Measurements from ENCODE around the gene TYRO3. TPM values are rescaled to one million over a fixed set of nuclear protein-coding genes. Genes with fewer than 3 reads are reported as not detected.

Gene TYRO3
- total RNA-seq, 1 experiment from 2014 or later = 30.3 TPM

DNA sequence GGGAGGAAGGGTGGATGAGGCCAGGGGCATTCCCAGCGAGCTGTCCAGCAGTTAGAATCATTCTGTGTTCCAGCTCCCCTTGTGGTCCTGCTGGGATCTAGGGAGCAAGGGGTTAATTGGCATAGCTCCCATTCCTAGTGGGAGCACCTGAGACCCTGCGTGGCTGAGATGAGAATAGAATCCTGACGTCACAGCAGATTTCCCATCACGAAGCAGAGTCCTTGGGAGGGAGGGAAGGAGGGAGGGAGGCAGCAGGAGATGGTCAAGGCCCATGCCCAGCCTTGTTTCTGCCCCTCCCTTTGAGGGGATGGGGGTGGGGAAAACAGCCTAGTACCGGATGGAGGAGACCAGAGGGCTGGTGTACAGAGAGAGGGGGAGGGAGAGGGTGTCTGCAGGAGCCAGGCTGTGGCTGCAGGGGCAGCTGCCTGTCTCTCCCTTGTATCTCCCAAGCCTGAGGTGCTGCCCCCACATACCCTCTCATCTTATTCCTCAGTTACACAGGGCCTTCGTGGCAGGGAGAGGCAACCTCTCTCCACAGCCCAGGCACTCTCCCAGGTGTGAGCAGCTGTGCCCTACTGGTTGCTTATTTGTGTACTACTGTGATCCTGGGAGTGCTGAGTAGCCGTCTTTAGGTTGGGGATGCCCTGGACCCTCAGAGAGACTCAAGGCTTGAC is 5.4 kb downstream of the TYRO3 start:
- DNase-seq = no peak
- Histone ChIP-seq H3K27me3 (ENCODE audit: insufficient read depth, low read depth) (no peaks in the 10 kb centered on the region), H3K36me3 (ENCODE audit: low read depth) (no peaks in the 10 kb centered on the region), H3K4me1 (replicated peaks; ENCODE audit: insufficient read depth) (0 out of 2 replicates have a peak, but pooled peaks cover 5% of the 10 kb centered on the region), H3K4me2 (no peak overlapping the region), H3K9me2 (ENCODE audit: insufficient read depth) (no peaks in the 10 kb centered on the region), H2AFZ (no peak overlapping the region), H4K20me1 (ENCODE audit: insufficient read depth) (no peaks in the 10 kb centered on the region), H3K4me3 (no peak overlapping the region), H3K9me3 (ENCODE audit: insufficient read depth, low read depth) (no peaks in the 10 kb centered on the region), H3K27ac (no peak overlapping the region), H3F3A (ENCODE audit: insufficient read depth, low read depth) (no peaks in the 10 kb centered on the region), H3K79me2 (ENCODE audit: low read depth) (no peaks in the 10 kb centered on the region)
- ChIA-PET POLR2A (ENCODE audit: unreplicated experiment) (interaction anchor here (0.5 to 0.6 kb wide), 2 partner anchors 31 to 287 kb away, joined by 6 read pairs; no protein-coding TSS in a partner anchor), CTCF (interaction anchor here (0.7 kb wide), 1 partner anchor 16 kb away, joined by 3 read pairs; no protein-coding TSS in a partner anchor)
- intact Hi-C loops (cut with micrococcal nuclease; ENCODE audit: unreplicated experiment) = no loop called here
- TF ChIP-seq, protein P1, sequence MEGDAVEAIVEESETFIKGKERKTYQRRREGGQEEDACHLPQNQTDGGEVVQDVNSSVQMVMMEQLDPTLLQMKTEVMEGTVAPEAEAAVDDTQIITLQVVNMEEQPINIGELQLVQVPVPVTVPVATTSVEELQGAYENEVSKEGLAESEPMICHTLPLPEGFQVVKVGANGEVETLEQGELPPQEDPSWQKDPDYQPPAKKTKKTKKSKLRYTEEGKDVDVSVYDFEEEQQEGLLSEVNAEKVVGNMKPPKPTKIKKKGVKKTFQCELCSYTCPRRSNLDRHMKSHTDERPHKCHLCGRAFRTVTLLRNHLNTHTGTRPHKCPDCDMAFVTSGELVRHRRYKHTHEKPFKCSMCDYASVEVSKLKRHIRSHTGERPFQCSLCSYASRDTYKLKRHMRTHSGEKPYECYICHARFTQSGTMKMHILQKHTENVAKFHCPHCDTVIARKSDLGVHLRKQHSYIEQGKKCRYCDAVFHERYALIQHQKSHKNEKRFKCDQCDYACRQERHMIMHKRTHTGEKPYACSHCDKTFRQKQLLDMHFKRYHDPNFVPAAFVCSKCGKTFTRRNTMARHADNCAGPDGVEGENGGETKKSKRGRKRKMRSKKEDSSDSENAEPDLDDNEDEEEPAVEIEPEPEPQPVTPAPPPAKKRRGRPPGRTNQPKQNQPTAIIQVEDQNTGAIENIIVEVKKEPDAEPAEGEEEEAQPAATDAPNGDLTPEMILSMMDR (conservative IDR thresholded peaks at IDR 0.05) = no peak
- no peak for TF ChIP-seq EZH2 (IDR thresholded peaks at IDR 0.05; ENCODE audit: low read depth)
- no TSS peak for BruUV-seq (replicated peaks)

DNA sequence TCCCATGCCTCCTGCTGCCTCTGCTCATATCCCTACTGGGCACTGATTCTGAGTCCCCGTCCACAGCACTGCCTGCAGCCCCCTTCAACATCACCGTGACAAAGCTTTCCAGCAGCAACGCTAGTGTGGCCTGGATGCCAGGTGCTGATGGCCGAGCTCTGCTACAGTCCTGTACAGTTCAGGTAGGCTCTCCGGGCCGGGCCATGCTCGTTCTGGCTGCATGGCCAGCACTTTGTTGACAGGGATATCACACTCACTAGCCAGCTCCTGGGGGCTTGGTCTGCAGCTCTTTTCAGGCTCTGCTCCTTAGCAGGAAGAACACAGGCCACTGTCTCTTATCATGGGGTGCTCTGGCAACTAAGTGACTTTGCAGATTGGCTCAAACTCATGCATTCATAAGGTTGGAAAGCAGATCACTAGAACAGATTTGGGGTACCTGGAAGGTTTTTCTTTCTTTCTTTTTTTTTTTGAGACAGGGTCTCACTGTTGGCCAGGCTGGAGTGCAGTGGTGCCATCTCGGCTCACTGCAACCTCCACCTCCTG is 6.0 kb downstream of the TYRO3 start:
- H3K9me3 ChIP-seq (ENCODE audit: insufficient read depth, low read depth) = no peaks in the 10 kb centered on the region
- CTCF ChIA-PET = interaction anchor here (0.6 to 0.7 kb wide), 2 partner anchors 16 to 96 kb away, joined by 3 to 4 read pairs; no protein-coding TSS in a partner anchor
- no peak overlapping the region for H3K27ac ChIP-seq
- H3K4me2 ChIP-seq = no peak overlapping the region
- BruUV-seq (replicated peaks) = no TSS peak
- H3K27me3 ChIP-seq (ENCODE audit: insufficient read depth, low read depth) = no peaks in the 10 kb centered on the region
- no peaks in the 10 kb centered on the region for H3K9me2 ChIP-seq (ENCODE audit: insufficient read depth)
- H2AFZ ChIP-seq = no peak overlapping the region
- H3K4me1 ChIP-seq (replicated peaks; ENCODE audit: insufficient read depth) = 0 out of 2 replicates have a peak, but pooled peaks cover under 1% of the 10 kb centered on the region
- H3K36me3 ChIP-seq (ENCODE audit: low read depth) = no peaks in the 10 kb centered on the region
- no peaks in the 10 kb centered on the region for H3K79me2 ChIP-seq (ENCODE audit: low read depth)
- intact Hi-C loops (cut with micrococcal nuclease; ENCODE audit: unreplicated experiment) = no loop called here
- no peak for DNase-seq
- no peaks in the 10 kb centered on the region for H4K20me1 ChIP-seq (ENCODE audit: insufficient read depth)
- no peak overlapping the region for H3K4me3 ChIP-seq
- POLR2A ChIA-PET (ENCODE audit: unreplicated experiment) = no interaction called here
- TF ChIP-seq, protein P1 (conservative IDR thresholded peaks at IDR 0.05) = no peak
- TF ChIP-seq EZH2 (IDR thresholded peaks at IDR 0.05; ENCODE audit: low read depth) = no peak
- no peaks in the 10 kb centered on the region for H3F3A ChIP-seq (ENCODE audit: insufficient read depth, low read depth)

DNA sequence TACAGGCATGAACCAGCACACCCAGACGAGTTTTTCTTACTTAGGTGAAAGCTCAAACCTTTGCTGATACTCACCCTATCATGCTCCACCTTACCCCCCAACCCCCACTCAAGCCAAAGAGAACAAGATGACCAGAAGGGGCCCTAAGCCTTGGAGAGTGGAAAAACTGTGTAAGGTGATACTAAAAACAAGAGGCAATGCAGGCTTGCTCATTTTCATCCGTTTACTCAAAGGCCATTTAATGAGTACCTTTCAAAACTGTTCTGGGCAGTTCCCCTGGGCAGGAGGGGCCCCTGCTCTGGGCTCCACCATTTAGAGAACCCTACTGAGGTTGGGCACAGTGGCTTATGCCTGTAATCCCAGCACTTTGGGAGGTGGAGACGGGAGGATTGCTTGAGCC is 6.7 kb downstream of the TYRO3 start:
- DNase-seq = no peak
- H3K4me1 ChIP-seq (replicated peaks; ENCODE audit: insufficient read depth) = no peaks in the 10 kb centered on the region
- H3K36me3 ChIP-seq (ENCODE audit: low read depth) = no peaks in the 10 kb centered on the region
- H3K27ac ChIP-seq = no peak overlapping the region
- intact Hi-C loops (cut with micrococcal nuclease; ENCODE audit: unreplicated experiment) = no loop called here
- no peaks in the 10 kb centered on the region for H3K9me2 ChIP-seq (ENCODE audit: insufficient read depth)
- POLR2A ChIA-PET (ENCODE audit: unreplicated experiment) = no interaction called here
- no peaks in the 10 kb centered on the region for H4K20me1 ChIP-seq (ENCODE audit: insufficient read depth)
- H3K9me3 ChIP-seq (ENCODE audit: insufficient read depth, low read depth) = no peaks in the 10 kb centered on the region
- CTCF ChIA-PET = interaction anchor here (0.6 to 1.0 kb wide), 2 partner anchors 17 to 95 kb away, joined by 4 to 7 read pairs; no protein-coding TSS in a partner anchor
- no peaks in the 10 kb centered on the region for H3K79me2 ChIP-seq (ENCODE audit: low read depth)
- no peaks in the 10 kb centered on the region for H3F3A ChIP-seq (ENCODE audit: insufficient read depth, low read depth)
- H2AFZ ChIP-seq = no peak overlapping the region
- TF ChIP-seq EZH2 (IDR thresholded peaks at IDR 0.05; ENCODE audit: low read depth) = no peak
- TF ChIP-seq, protein P1 (conservative IDR thresholded peaks at IDR 0.05) = no peak
- no peak overlapping the region for H3K4me2 ChIP-seq
- BruUV-seq (replicated peaks) = no TSS peak
- H3K27me3 ChIP-seq (ENCODE audit: insufficient read depth, low read depth) = no peaks in the 10 kb centered on the region
- H3K4me3 ChIP-seq = no peak overlapping the region
